Measurements from ENCODE around the gene INPP4B.
"Not testable (repeated sequence)": the region's sequence is repeated elsewhere in the genome, so short reads cannot be mapped to it uniquely, and the experiment has no call there.

INPP4B gene

GRCh38 chr4:142535009-142535408, 311.1 kb downstream of the INPP4B start:
- no peak for DNase-seq

- no peak for DNase-seq
Measured at GRCh38 chr4:142532054-142532453, 314.0 kb downstream of the INPP4B start.

GRCh38 chr4:142530728-142531127, 315.4 kb downstream of the INPP4B start:
- DNase-seq, result no peak

DNA sequence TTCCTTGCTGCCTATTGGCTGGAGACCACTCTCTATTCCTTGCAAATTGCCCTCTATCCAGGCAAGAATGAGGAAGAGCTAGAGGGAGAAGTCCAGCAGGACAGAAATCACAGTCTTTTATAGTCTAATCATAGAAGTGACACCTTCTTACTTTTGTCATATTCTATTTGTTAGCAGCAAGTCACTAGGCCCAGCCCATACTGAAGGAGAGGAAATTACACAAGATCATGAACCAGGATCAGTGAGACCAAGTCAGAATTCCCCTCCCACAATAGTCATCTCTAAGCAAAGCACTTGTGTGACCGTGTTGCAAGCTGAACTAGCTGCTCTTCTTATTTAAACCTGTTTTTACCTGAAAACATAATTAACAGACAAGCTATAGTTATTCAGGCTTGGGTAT, 317.7 kb downstream of the INPP4B start:
- no peak for DNase-seq

- DNase-seq, result no peak
Measured at GRCh38 chr4:142523111-142523510, 323.0 kb downstream of the INPP4B start.

GRCh38 chr4:142519342-142519741, 326.8 kb downstream of the INPP4B start:
- DNase-seq, result no peak

GRCh38 chr4:142516686-142517526, 329.2 kb downstream of the INPP4B start:
- no peak for DNase-seq

GRCh38 chr4:142512161-142512560, 333.9 kb downstream of the INPP4B start:
- no peak for DNase-seq

GRCh38 chr4:142509881-142510280, 336.2 kb downstream of the INPP4B start:
- DNase-seq, result no peak

GRCh38 chr4:142509381-142509780, 336.7 kb downstream of the INPP4B start:
- DNase-seq, result not testable (repeated sequence)

DNA sequence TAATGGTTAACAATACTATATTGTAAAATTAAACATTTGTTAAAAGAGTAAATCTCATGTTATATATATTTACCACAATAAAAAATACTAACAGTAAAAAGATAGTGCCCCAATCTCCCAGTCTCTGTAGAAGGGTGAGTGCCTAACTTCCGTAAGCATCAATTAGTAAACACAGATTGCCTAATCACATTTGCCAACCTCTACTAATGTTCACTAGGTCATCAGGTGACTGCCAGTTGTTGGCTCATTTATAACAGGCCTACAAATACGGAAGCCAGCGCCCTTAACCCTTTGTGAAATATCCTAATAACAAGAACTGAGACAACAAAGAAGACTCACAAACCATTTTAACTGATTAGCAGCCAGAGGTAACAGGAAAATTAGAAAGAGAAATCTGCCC, 345.1 kb downstream of the INPP4B start:
- no peak for DNase-seq

DNA sequence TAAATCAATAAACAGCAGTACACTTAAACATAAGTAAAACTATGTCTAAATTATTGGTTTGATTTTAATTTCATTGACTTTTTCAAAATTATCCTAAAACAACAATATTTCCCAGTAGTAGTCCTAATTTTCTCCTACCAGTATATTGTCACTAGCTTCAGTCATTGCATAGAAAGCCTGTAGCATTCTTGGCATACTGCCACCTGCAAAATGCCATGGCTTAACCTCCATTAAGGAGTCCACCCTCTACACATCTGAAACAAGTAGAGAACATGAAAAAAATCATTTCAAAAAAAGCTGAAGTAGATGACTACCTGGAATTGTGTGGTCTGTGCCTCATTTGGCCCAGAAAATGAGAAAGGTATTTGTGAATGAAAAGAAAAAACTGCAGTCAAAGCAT, 348.5 kb downstream of the INPP4B start:
- DNase-seq, result no peak

DNA sequence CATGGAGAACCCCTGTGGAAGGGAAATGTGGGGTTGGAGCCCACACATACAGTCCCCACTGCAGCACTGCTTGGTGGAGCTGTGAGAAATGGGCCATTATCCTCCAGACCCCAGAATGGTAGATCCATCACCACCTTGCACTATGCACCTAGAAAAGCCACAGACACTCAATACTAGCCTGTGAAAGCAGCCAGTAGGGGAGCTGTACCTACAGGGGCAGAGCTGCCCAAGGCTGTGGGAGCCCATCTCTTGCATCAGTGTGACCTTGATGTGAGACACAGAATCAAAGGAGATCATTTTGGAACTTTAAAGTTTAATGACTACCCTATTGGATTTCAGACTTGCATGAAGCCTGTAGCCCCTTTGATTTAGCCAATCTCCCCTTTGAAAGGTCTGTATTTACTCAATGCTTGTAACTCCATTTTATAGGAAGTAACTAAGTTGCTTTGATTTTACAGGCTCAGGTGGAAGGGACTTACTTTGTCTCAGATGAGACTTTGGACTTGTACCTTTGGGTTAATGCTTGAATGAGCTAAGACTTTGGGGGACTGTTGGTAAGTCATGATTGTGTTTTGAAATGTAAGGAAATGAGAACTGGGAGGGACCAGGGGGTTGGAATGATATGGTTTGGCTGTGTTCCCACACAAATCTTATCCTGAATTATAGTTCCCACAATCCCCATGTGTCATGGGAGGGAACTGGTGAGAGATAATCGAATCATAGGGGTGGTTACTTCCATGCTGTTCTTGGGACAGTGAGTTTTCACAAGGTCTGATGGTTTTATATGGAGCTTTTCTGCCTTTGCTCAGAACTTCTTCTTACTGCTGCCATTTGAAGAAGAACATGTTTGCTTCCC, 352.6 kb downstream of the INPP4B start:
- no peak for DNase-seq

DNA sequence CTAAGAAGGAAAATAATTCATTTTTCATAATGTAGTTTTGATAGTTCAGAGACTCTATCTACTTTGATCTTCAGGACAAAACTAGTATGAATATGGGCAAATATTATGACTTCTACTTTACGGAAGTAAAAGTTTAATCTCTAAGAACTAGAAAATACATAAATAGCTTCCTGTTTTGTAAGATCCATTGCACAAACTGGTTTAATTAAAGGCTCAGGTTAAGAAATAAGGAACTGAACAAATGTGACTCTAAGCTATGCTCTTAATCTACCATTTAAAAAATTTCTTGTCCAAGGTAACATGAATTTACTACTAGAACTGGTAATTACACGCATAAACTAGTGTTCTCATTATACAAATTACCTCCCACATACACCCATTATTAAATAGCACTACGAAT, 360.6 kb downstream of the INPP4B start:
- DNase-seq, result no peak

DNA sequence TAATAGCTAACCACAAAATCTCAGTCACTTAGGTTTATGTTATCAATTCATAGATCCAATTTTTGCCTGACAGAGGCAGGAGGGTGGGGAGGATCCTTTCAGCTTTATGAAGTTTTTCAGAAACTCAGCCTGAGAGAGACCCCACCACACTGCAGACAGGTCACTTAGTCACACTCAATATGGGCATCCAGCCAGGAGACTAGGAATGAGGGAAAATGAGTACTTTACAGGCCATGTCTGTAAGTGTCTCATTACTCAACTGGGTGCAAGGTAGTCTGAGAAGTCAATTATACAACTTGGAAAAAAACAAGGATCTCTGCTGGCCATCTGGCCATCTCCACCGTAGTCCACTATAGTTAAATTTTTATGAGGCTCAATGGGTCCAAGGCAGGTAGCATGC, 365.9 kb downstream of the INPP4B start:
- no peak for DNase-seq

DNA sequence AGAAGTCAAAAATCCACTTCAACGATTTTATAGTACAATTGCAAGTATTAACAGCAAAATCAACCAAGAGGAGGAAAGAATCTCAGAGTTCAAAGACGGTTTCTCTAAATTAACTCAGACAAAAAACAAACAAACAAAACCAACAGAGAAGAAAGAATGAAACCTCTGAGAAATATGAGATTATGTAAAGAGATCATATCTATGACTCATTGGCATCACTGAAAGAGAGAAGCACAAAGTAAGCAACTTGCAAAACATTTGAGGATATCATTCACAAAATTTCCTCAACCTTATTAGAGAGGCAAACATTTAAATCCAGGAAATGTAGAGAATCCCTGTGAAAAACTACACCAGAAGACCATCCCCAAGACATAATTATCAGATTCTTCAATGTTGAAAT, 370.4 kb downstream of the INPP4B start:
- DNase-seq, result no peak

DNA sequence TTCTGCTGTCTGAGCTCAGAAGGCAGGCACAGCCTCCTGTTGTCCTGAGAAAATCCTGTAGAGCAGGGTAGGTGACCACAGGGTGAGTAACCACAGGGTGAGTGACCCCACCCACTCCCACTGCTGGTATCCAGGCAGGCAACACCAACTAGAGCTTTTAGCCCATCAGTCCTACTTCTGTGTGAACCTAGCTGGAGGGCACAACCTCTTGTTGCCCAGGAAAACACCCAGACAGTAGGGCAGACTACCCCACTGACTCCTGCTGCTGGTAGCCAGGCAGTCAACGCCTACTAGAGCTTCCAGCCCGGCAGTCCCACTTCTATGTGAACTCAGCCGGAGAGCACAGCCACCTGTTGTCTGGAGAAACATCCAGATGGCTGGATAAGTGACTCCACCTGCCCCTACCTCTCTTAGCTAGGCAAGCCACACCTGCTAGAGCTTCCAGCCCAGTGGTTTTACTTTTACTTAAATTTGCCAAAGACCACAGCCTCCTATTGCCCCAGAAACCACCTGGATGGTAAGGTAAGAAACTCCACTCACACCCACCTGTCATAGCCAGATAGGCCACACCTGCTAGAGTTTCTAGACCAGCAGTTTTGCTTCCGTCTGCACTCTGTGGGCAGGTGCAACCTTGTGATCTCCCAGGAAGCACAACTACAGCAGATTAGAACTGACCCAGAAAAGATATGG, 371.6 kb downstream of the INPP4B start:
- DNase-seq, result no peak

GRCh38 chr4:142473960-142474338, 372.2 kb downstream of the INPP4B start:
- DNase-seq, result no peak

- no peak for DNase-seq
Measured at GRCh38 chr4:142473218-142473959, 372.7 kb downstream of the INPP4B start.

DNA sequence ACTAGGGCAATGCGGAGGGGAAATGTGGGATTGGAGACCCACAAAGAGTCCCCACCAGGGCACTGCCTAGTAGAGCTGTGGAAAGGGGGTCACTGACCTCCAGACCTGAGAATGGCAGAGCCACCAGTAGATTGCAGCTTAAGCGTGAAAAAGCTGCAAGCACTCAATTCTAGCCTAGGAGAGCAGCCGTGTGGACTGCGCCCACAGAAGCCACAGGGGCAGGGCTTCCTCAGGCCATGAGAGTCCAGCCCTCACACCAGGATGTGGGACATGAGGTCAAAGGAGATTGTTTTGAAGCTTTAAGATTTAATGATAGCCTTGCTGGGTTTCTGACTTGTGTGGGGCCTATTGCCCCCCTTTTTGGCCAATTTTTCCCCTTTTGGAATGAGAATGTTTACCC, 379.0 kb downstream of the INPP4B start:
- no peak for DNase-seq

DNA sequence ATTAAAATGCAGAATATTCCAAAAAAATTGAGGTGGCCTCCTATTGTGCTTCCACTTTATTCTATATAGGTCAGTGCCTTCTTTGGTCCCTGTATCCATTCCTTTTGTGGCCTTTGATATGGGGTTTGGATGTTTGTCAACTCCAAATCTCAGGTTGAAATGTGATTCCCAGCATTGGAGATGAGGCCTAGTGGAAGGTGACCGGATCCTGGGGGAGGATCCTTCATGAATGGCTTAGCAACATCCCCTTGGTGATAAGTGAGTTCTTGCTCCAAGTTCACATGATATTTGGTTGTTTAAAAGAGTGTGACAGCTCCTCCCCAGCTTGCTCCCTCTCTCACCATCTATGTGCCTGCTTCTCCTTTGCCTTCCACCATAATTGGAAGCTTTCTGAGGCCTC, 380.6 kb downstream of the INPP4B start:
- DNase-seq, result no peak

DNA sequence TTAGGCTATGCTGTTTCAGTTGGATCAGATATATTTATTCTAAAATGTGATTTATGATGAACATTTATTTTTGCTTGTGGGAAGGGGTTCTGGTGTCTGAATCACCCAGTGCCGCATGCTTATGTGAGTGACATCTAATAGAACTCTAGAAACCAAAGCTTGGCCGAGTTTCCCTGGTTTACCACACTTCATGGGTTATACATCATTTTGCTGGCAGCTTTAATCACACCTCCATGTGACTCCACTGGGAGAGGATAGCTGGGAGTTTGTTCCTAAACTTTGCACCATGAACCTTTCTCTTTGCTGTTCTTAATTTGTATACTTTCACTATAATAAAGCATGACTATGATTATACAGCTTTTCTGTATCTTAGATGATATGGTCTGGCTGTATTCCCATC, 382.9 kb downstream of the INPP4B start:
- no peak for DNase-seq
